Loucy (cell line): ENCODE measurements around the gene ABTB2.

ENCODE experiments used
- H2AFZ ChIP-seq: fragments of 200-600 bp; sonication (generic); 2 replicates; pipeline ENCODE4 v1.6.0; 2016; ENCODE audit warnings: antibody characterized with exemption, mild to moderate bottlenecking, low read length, moderate library complexity
- H3F3A ChIP-seq: fragments of 200-600 bp; 2 replicates; pipeline ENCODE4 v1.6.0; 2016; ENCODE audit warnings: antibody characterized with exemption, low read depth, mild to moderate bottlenecking
- H3K27me3 ChIP-seq: fragments of 200-600 bp; sonication (generic); 2 replicates; pipeline ENCODE4 v1.6.1; 2014; ENCODE audit warnings: low read length, mild to moderate bottlenecking; ENCODE audit not compliant: insufficient read depth, poor library complexity, severe bottlenecking
- H3K36me3 ChIP-seq: fragments of 200-600 bp; sonication (generic); 2 replicates; pipeline ENCODE4 v1.6.1; 2016; ENCODE audit warnings: low read length; ENCODE audit not compliant: insufficient read depth
- H3K4me1 ChIP-seq: fragments of 200-600 bp; sonication (generic); 2 replicates; pipeline ENCODE4 v1.5.1; 2014; ENCODE audit warnings: low read length, mild to moderate bottlenecking; ENCODE audit not compliant: insufficient read depth, poor library complexity, severe bottlenecking
- H3K4me2 ChIP-seq: fragments of 200-600 bp; sonication (generic); 2 replicates; pipeline ENCODE4 v1.6.0; 2014; ENCODE audit warnings: antibody characterized with exemption, low read length, low read depth, mild to moderate bottlenecking; ENCODE audit not compliant: poor library complexity, severe bottlenecking
- H3K4me3 ChIP-seq: fragments of 200-600 bp; sonication (generic); 2 replicates; pipeline ENCODE4 v1.5.1; 2014; ENCODE audit warnings: low read length, mild to moderate bottlenecking, mixed read lengths; ENCODE audit not compliant: poor library complexity, severe bottlenecking
- H3K79me2 ChIP-seq: fragments of 200-600 bp; sonication (generic); 2 replicates; pipeline ENCODE4 v1.6.1; 2014; ENCODE audit warnings: low read length; ENCODE audit not compliant: insufficient read depth
- H3K9ac ChIP-seq: fragments of 200-600 bp; sonication (generic); 2 replicates; pipeline ENCODE4 v1.6.0; 2014; ENCODE audit warnings: mild to moderate bottlenecking, low read depth, low read length, moderate library complexity; ENCODE audit not compliant: poor library complexity, severe bottlenecking
- H3K9me2 ChIP-seq: fragments of 200-600 bp; sonication (generic); replicated peaks from 2 replicates; pipeline ENCODE4 v1.6.1; 2016; ENCODE audit warnings: low read depth, low read length, mixed read lengths
- H3K9me3 ChIP-seq: fragments of 200-600 bp; sonication (generic); 2 replicates; pipeline ENCODE4 v1.6.1; 2014; ENCODE audit warnings: mild to moderate bottlenecking, antibody characterized with exemption, low read length, low read depth; ENCODE audit not compliant: insufficient read depth
- H4K20me1 ChIP-seq: fragments of 200-600 bp; sonication (generic); 2 replicates; pipeline ENCODE4 v1.6.0; 2014; ENCODE audit warnings: antibody characterized with exemption, low read length, mild to moderate bottlenecking; ENCODE audit not compliant: insufficient read depth, poor library complexity, severe bottlenecking
- CTCF ChIP-seq: fragments of 200-600 bp; sonication (generic); conservative IDR thresholded peaks from 2 replicates; pipeline ENCODE4 v1.5.1; 2014; ENCODE audit warnings: mild to moderate bottlenecking, antibody characterized with exemption, low read length
- EZH2phosphoT487 ChIP-seq: fragments of 200-600 bp; IDR thresholded peaks from 2 replicates; pipeline ENCODE4 v1.6.1; 2018; ENCODE audit warnings: antibody characterized with exemption, mild to moderate bottlenecking, moderate library complexity, borderline replicate concordance

ABTB2 gene

GRCh38 chr11:34204396-34205279, 153.2 kb downstream of the ABTB2 start:
- Histone ChIP-seq H3K36me3 (no peaks in the 10 kb centered on the region), H3K4me3 (no peak overlapping the region), H2AFZ (no peak overlapping the region), H3K9ac (peak overlapping the region; percentile 2), H3K9me3 (no peaks in the 10 kb centered on the region), H3F3A (no peaks in the 10 kb centered on the region), H3K4me2 (no peak overlapping the region), H3K9me2 (no peaks in the 10 kb centered on the region), H4K20me1 (no peaks in the 10 kb centered on the region), H3K27me3 (no peaks in the 10 kb centered on the region), H3K4me1 (peaks cover 62% of the 10 kb centered on the region), H3K79me2 (no peaks in the 10 kb centered on the region)
- TF ChIP-seq CTCF: no peak
- TF ChIP-seq EZH2phosphoT487: no peak

- H2AFZ ChIP-seq: peak overlapping the region; percentile 1; the same call in 1 of the 2 replicates
- TF ChIP-seq CTCF: peak; percentile 29; the same call in 1 of the 2 replicates
- no peak for TF ChIP-seq EZH2phosphoT487
These were observed 154.4 kb downstream of the ABTB2 start for GRCh38 chr11:34203377-34203871.

GRCh38 chr11:34201129-34201528, 156.7 kb downstream of the ABTB2 start:
- TF ChIP-seq EZH2phosphoT487 (no peak), CTCF (no peak)

More at GRCh38 chr11:34203377-34203871, 154.4 kb downstream of the ABTB2 start:
- peak overlapping the region; percentile 31 for H3K4me3 ChIP-seq
- H3K9me2 ChIP-seq: no peaks in the 10 kb centered on the region
- no peaks in the 10 kb centered on the region for H3K27me3 ChIP-seq
- H3K4me1 ChIP-seq: peaks cover 65% of the 10 kb centered on the region
- peak overlapping the region; percentile 2 for H3K9ac ChIP-seq
- no peaks in the 10 kb centered on the region for H3K79me2 ChIP-seq
- no peaks in the 10 kb centered on the region for H3F3A ChIP-seq
- H3K9me3 ChIP-seq: no peaks in the 10 kb centered on the region
- H3K4me2 ChIP-seq: peak overlapping the region; percentile 62
- H4K20me1 ChIP-seq: no peaks in the 10 kb centered on the region
- no peaks in the 10 kb centered on the region for H3K36me3 ChIP-seq

More at GRCh38 chr11:34201129-34201528, 156.7 kb downstream of the ABTB2 start:
- H4K20me1 ChIP-seq: no peaks in the 10 kb centered on the region
- H3K4me1 ChIP-seq: peaks cover 56% of the 10 kb centered on the region
- no peaks in the 10 kb centered on the region for H3K9me3 ChIP-seq
- no peaks in the 10 kb centered on the region for H3K36me3 ChIP-seq
- H3F3A ChIP-seq: no peaks in the 10 kb centered on the region
- no peak overlapping the region for H3K9ac ChIP-seq
- H3K9me2 ChIP-seq: no peaks in the 10 kb centered on the region
- no peak overlapping the region for H3K4me3 ChIP-seq
- no peak overlapping the region for H2AFZ ChIP-seq
- H3K27me3 ChIP-seq: no peaks in the 10 kb centered on the region
- no peaks in the 10 kb centered on the region for H3K79me2 ChIP-seq
- no peak overlapping the region for H3K4me2 ChIP-seq
